ENCODE results near the gene SLFN12L. TPM values are rescaled to one million over a fixed set of nuclear protein-coding genes. Genes with fewer than 3 reads are reported as not detected.

SLFN12L gene
- total RNA-seq, 4 donors from 2014 or later: 0.10 to 0.31 (median 0.15) TPM; not detected in 1

GRCh38 chr17:35578197-35578928 is 40.9 kb upstream of the SLFN12L start, which contains the start of gene PEX12:
PEX12 (minus strand) TSS chr17:35578571; CDS start chr17:35578021, 550 bp downstream.
- in situ Hi-C loops (cut with MboI; ENCODE audit: low sequenced_read_pairs in 4 of 4) (loop anchor here in 1 of 4 donors (25.0 kb wide), 1 partner anchor 959 kb away; the partner anchor contains the start of genes GGNBP2, MYO19 and PIGW), intact Hi-C loops (cut with DNase I; ENCODE audit: low total_unique reads) (loop anchor here (1.0 to 10.0 kb wide), 4 partner anchors 9 to 614 kb away; partner anchors contain the start of genes AP2B1, CCT6B, TAF15 and ZNF830)
- Histone ChIP-seq H3K9me3 (no peaks in the 10 kb centered on the region), H3K27me3 (no peaks in the 10 kb centered on the region), H3K4me3 (peak within 1 kb of the TSS; percentile 68 to 88 (median 80)), H3K4me1 (peaks cover 18 to 24% of the 10 kb centered on the region in 2 donors), H3K27ac (peak within 1 kb of the TSS; percentile 85 to 94 (median 90)), H3K36me3 (peaks cover 0 to 10% of the 10 kb centered on the region in 2 donors)
- peak; percentile 98 to 100 for ATAC-seq
- TF ChIP-seq CTCF (IDR thresholded peaks at IDR 0.05 in 4 of 5, conservative IDR thresholded peaks at IDR 0.05 in 1 of 5): peak in 1 of 5 experiments; percentile 15
- peak; percentile 70 to 84 for TF ChIP-seq POLR2A (IDR thresholded peaks at IDR 0.05)
- peak; percentile 87 to 91 for DNase-seq

GRCh38 chr17:35577830-35578196 is 40.3 kb upstream of the SLFN12L start:
- Histone ChIP-seq H3K36me3 (peaks cover 0 to 10% of the 10 kb centered on the region in 2 donors), H3K4me1 (peaks cover 18 to 24% of the 10 kb centered on the region in 2 donors), H3K27ac (peak overlapping the region; percentile 85 to 94 (median 90)), H3K4me3 (peak overlapping the region; percentile 68 to 88 (median 80)), H3K9me3 (no peaks in the 10 kb centered on the region), H3K27me3 (no peaks in the 10 kb centered on the region)
- ATAC-seq (peak; percentile 41 to 47), DNase-seq (peak in 1 of 2 donors; percentile 25)
- intact Hi-C loops (cut with DNase I; ENCODE audit: low total_unique reads) (loop anchor here (1.0 to 10.0 kb wide), 4 partner anchors 9 to 613 kb away; partner anchors contain the start of genes AP2B1, CCT6B, TAF15 and ZNF830), in situ Hi-C loops (cut with MboI; ENCODE audit: low sequenced_read_pairs in 4 of 4) (loop anchor here in 1 of 4 donors (25.0 kb wide), 1 partner anchor 959 kb away; the partner anchor contains the start of genes GGNBP2, MYO19 and PIGW)
- TF ChIP-seq POLR2A (IDR thresholded peaks at IDR 0.05) (no peak), CTCF (IDR thresholded peaks at IDR 0.05 in 4 of 5, conservative IDR thresholded peaks at IDR 0.05 in 1 of 5) (no peak)

GRCh38 chr17:35575759-35576158 is 38.3 kb upstream of the SLFN12L start:
- peaks cover 18 to 24% of the 10 kb centered on the region in 2 donors for H3K4me1 ChIP-seq
- no peak for ATAC-seq
- H3K27ac ChIP-seq: no peak overlapping the region
- no peak overlapping the region for H3K4me3 ChIP-seq
- in situ Hi-C loops (cut with MboI; ENCODE audit: low sequenced_read_pairs in 4 of 4): loop anchor here in 1 of 4 donors (25.0 kb wide), 1 partner anchor 962 kb away; the partner anchor contains the start of genes GGNBP2, MYO19 and PIGW
- intact Hi-C loops (cut with DNase I; ENCODE audit: low total_unique reads): loop anchor here (5.0 to 10.0 kb wide), 2 partner anchors 232 to 611 kb away; partner anchors contain the start of genes CCT6B, TAF15 and ZNF830
- peaks cover 0 to 10% of the 10 kb centered on the region in 2 donors for H3K36me3 ChIP-seq
- no peaks in the 10 kb centered on the region for H3K9me3 ChIP-seq
- H3K27me3 ChIP-seq: no peaks in the 10 kb centered on the region
- TF ChIP-seq POLR2A (IDR thresholded peaks at IDR 0.05) (no peak), CTCF (IDR thresholded peaks at IDR 0.05 in 4 of 5, conservative IDR thresholded peaks at IDR 0.05 in 1 of 5) (no peak)
- DNase-seq: no peak

GRCh38 chr17:35569405-35569804 is 31.9 kb upstream of the SLFN12L start:
- Histone ChIP-seq H3K4me3 (peak overlapping the region in 1 of 4 donors; percentile 64), H3K27me3 (no peaks in the 10 kb centered on the region), H3K4me1 (peaks cover 22 to 25% of the 10 kb centered on the region in 2 donors), H3K9me3 (no peaks in the 10 kb centered on the region), H3K27ac (no peak overlapping the region), H3K36me3 (no peaks in the 10 kb centered on the region)
- in situ Hi-C loops (cut with MboI; ENCODE audit: low sequenced_read_pairs in 4 of 4): loop anchor here in 2 of 4 donors (25.0 kb wide), 1 partner anchor 582 kb away; the partner anchor contains the start of gene LIG3 (in 2 of the 2)
- intact Hi-C loops (cut with DNase I; ENCODE audit: low total_unique reads): no loop called here
- ATAC-seq (no peak), DNase-seq (no peak)
- TF ChIP-seq CTCF (IDR thresholded peaks at IDR 0.05 in 4 of 5, conservative IDR thresholded peaks at IDR 0.05 in 1 of 5) (no peak), POLR2A (IDR thresholded peaks at IDR 0.05) (no peak)
